Activated naive CD4-positive, alpha-beta T cell treated with anti-CD3 and anti-CD28 coated beads, Interleukin-2, amount 50 U/mL, for 16 hours (primary cell): ENCODE measurements around the gene LMTK3.
"Not testable (repeated sequence)": the region's sequence is repeated elsewhere in the genome, so short reads cannot be mapped to it uniquely, and the experiment has no call there.

Source experiments
- DNase-seq: peaks from one replicate; pipeline ENCODE4 v3.0.0-alpha.2; 2020

Gene LMTK3

DNA sequence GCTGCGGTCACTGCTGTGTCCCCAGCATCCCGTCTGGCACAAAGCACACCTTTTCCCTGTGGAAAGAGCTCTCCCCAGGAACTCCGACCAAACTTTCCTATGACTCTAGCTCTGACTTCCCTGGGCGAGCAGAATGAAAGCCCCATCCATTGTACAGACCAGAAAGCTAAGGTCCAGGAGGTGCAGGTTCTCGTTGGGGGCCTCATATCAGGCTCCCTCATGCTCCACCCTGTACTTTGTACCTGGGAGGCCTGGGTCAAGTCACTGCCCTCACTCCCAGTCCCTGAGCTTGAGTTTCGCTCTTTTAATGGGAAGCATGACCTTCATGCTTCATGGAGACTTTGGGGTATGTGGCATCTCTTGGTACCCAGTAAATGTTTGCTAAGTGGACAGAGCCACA, 24.1 kb downstream of the LMTK3 start:
- no peak for DNase-seq

DNA sequence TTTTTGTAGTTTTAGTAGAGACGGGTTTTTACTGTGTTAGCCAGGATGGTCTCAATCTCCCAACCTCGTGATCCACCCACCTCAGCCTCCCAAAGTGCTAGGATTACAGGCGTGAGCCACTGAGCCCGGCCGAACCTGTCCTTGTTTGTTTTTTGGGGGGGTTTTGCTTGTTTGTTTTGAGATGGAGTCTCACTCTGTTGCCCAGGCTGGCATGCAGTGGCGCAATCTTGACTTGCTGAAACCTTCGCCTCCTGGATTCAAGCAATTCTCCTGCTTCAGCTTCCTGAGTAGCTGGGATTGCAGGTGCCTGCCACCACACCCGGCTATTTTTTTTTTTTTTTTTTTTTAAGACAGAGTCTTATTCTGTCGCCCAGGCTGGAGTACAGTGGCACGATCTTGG, 24.9 kb downstream of the LMTK3 start:
- DNase-seq: not testable (repeated sequence)

DNA sequence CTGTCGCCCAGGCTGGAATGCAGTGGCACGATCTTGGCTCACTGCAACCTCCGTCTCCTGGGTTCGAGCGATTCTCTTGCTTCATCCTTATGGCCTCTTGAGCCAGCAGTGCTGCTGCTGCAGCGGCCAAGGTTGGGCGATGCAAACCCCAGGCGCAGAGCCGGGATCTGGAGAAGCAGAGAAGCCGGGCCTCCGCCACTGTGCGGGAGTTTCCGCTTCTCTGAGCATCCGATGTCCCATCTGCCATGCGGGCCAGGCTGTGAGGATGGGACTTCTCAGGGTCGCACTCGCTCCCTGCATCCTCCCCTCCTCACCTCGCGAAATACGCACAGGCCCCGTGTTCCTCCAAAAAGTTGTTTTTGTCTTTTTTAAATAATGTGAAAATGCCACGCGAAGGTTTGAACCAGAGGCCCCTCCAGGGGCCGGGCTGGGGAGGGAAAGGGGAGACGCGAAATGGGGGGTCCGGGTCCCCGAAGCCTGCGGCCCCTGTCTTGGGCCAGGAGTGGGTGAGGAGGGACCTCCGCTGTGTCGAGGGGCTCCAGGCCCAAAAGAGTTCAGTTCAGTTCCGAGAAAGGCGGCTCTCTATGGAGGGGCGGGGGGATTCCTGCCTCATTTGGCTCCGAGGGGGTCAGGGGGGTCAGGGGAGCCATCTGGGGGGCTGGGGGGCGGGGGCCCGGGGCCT, 26.6 kb downstream of the LMTK3 start:
- no peak for DNase-seq

DNA sequence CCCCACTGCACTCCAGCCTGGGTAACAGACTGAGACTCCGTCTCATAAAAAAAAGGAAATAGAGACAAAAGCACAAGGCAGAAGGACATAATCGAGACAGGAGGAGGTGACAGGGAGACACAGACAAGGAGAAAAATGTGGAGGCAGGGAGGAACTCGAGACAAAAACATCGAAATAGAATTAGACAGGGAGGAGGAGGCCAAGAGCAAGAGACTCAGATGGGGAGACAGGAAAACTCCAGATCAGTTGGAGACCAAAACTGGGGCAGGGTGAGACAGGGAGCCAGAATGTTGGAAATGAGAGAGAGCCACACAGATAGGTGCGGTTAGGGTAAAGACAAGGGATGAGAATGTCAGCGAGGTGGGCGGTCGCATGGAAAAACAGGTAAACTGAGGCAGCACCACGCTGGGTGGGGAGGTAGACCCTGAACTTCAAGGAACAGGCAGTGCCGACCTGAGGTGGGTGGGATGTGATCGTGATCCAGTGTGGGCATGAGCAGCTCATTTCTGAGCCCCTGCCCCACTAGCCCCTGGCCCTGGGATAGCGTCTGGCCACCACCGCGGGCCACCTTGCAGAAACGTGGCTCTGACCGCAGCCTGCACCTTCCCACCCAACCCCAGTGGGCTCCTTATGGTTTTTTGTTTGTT, 27.3 kb downstream of the LMTK3 start:
- DNase-seq: no peak

DNA sequence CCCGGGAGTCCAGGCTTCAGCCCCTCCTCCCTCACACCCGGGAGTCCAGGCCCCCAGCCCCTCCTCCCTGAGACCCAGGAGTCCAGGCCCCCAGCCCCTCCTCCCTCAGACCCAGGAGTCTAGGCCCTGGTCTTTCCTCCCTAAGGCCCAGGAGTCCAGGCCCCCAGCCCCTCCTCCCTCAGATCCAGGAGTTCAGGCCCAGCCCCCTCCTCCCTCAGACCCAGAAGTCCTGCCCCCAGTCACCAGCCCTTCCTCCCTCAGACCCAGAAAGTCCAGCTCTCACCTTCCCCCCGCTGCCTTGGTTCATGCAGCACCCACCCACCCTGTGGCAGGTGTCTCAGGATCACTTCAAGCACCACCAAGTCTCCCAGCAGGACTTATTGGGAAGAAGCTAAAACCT, 28.3 kb downstream of the LMTK3 start:
- DNase-seq: no peak

DNA sequence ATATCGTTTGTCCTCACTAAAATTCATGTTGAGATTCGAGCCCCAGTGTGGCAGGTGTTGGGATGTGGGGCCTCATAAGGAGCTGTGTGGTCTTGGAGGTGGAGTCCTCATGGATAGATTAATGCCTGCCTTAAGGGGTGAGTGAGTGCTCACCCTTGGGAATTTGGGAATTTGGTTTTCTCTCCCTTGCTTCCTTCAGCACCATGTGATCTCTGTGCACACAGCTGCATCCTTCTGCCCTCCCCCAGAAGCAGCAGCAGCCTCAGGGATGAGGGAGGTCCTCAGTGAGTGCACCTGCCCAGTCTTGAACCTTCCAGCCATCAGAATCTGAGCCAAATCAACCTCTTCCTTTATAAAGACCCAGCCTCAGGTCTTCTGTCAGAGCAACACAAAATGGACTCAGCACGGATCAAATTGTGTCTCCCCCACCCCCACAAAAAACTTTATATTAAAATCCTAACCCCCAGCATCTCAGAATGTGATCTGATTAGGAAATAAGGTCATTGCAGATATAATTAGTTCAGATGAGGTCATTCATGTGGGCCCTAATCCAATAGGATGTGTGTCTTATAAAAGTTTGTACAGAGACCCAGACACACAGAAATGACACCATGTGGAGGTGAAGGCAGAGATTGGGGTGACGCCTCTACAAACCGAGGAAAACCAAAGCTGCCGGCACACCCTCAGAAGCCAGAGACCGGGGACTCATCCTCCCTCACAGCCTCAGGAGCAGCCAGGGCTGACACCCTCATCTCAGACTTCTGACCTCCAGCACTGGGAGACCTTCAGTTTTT, 29.6 kb downstream of the LMTK3 start:
- no peak for DNase-seq

DNA sequence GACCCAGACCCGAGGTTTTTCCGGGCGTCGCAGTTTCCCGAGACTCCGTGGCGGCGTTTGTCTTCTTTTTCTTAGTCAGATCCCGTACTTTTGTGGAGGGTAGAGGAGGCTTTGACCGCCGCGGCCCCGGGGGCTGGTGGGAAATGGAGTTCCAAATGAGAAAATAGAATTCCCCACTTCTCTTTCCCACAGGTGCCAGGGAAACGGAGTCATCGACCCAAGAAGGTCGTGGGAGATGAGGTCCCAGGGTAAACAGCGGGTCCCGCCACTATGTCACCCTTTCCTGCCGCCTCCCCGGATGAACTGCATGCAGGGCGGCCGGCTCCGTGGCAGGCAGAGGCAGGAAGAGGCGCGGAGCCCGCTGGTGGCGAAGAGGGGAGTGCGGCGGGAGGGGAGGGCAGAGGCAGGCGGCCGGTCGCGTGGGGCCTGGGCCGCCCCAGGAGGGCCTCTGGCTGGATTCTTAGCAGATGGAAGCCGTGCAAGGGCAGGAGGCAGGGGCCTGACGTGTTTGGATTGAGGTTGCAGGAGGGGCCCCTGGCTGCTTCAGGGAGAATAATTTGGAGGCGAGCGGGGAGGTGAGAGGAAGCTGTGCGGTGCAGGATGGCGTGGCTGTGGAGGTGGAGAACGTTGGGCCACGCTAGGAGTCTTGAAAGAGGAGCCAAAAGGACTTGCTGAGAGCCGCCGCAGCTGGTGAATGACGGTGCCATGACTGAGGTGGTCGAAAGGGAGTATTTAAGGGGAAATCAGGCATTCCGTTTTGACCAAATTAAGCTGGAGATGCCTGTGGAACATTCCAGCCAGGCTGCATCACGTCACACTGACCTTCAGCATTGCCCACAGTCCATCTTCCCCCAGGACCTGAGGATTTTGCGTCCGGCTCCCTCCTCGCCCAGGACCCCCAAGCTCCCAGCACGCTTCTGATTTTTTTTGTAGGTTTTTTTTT, 30.8 kb downstream of the LMTK3 start:
- peak; percentile 60 for DNase-seq

DNA sequence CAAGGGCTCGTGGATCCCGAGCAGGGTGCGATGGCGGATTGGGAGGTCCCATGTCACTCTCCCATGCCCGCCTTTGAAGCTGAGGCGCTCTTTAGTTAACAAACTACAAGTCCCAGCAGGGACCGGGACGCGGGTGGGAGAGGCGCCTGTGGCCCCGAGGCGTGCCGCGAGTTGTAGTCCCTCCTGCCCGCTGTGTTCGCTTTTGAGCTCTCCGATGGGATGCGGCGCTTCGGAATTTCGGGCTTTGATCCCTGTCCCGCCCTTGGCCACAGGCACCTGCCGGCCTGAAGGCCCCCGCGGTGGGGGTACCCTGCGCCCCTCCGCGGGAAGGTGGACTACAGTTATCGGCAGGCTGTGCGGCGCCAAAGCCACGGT, 31.5 kb downstream of the LMTK3 start:
- DNase-seq: peak; percentile 57

DNA sequence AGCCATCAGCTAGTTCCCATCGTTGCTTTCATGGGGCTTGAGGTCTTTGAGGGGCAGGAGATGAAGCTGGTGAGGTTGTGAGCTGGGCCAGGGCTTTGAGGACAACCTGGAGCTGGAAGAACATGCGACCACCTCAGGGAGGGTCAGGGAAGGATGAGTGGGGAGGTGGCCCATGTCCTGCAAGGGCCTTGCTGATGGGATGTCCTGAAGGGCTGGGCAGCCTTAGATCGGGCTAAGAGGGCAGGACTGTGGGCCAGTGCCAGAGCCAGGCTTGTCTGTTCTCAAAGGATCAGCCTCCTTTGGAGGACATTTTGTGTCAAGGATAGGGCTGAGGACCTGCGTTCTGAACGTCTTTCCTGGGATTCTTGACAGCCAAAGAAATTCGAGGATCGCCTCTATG, 31.9 kb downstream of the LMTK3 start:
- no peak for DNase-seq

DNA sequence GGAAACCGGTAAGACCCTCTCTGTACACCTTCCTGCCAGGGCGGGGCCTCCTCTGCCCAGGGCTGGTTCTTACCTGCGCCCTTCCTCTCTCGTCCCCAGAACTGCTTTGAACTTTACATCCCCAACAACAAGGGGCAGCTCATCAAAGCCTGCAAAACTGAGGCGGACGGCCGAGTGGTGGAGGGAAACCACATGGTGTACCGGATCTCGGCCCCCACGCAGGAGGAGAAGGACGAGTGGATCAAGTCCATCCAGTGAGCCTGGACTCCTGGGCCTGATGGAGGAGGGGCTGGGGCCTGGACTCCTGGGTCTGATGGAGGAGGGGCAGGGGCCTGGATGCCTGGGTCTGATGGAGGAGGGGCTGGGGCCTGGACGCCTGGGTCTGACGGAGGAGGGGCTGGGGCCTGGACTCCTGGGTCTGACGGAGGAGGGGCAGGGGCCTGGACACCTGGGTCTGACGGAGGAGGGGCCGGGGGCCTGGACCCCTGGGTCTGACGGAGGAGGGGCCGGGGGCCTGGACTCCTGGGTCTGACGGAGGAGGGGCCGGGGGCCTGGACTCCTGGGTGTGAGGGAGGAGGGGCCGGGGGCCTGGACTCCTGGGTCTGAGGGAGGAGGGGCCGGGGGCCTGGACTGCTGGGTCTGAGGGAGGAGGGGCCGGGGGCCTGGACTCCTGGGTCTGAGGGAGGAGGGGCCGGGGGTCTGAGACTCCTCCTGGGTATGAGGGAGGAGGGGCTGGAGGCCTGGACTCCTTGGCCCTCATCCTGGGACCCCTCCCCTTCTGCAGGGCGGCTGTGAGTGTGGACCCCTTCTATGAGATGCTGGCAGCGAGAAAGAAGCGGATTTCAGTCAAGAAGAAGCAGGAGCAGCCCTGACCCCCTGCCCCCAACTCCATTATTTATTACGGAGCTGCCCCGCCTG, 33.0 kb downstream of the LMTK3 start:
- no peak for DNase-seq

DNA sequence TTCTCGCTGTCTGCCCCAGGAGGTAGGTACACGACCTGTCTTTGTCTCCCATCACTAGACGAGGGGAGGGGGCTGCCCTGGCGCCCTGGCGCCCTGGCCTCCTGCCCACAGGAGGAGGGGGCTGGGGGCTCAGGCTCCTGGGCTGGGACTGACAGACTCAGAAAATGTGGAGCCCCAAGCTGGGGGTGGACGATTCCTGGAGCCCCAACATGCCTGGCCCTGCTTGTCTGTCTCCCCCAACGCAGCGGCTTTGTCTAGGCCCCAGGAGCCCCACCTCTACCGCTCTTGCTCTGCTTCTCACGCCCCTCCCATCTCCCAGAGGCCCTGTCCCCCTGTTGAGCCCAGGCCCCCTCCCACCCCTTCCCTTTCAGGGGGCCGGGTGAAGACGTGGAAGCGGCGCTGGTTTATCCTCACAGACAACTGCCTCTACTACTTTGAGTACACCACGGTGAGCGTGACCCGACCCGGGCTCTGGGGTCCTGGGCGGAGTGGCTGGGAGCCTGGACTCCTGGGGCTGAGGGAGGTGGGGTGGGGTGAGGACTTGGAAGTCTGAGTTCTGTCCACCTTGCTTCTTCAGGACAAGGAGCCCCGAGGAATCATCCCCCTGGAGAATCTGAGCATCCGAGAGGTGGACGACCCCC, 33.8 kb downstream of the LMTK3 start:
- no peak for DNase-seq

DNA sequence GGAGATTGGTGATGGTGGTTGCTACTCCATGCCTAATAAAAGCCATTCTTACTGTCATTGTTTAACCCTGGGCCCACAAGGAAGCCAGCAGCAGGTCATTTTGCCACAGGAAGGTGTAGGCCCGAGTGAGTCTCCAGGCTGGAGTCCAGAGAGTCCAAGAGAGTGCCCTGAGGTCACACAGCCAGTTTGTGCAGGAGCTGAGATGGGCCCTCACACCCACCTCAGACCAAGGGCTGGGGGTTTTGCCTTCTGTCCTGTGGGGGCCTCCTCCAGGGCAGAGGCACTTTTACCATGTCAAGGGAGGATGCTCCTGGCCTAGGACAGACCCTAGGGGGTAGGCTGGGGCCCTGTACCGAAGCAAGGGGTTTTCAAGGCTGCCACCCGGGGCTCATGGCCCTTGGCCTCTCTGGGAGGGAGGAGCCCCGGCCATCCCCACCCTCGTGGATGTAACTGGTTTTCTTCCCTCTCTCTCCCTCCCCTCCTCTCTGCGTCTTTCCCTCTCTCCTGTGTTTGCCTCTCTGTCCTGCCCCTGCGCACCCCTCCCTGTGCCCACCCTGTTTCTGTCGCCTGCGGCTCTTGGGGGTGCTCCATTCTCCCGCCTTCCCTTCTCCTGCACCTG, 34.5 kb downstream of the LMTK3 start:
- DNase-seq: no peak

DNA sequence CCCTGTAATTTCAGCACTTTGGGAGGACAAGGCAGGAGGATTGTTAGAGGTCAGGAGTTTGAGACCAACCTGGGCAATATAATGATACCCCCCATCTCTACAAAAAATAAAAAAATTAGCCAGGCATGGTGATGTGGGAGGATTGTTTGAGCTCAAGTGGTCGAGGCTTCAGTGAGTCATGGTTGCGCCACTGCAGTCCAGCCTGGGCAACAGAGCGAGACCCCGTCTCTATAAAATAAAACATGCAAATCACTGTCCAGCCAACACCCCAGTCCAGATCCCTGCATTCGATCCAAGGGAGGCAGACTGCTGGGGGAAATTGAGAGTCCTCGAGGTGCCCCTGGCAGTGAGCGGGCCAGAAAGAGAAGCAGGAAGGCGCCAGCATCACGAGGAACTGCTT, 35.5 kb downstream of the LMTK3 start:
- no peak for DNase-seq

DNA sequence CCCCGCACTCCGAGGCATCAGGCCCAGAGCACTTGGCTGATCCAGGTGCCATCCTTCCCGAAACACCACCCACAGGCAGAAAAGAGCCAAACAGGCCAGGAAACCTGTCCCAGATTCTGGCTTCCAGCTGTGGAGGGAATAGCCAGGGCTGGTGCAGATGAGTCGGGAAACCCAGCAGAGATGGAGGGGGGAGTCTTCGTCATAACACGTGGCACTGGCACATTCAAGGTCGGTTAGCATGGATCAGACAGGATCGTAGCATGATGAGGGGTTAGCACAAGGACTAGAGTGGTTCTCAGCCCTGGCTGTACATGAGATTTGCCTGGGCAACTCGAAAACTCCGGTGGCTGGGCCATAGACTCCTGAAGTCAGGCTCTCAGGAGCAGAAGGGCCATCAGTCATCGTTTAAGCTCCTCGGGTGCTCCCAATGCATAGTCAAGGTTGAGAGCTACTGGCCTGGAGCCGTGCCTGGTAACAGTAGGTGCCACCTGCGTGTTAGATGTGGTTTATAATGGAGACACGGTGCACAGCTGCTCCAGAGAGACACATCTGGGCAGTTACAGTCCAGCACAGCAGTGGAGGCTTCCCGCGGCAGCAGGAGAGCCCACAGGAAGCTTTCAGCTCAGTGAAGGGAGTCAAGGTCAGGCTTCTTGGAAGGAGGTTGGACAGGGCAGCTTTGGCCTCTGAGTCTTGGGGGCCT, 36.1 kb downstream of the LMTK3 start:
- DNase-seq: no peak

DNA sequence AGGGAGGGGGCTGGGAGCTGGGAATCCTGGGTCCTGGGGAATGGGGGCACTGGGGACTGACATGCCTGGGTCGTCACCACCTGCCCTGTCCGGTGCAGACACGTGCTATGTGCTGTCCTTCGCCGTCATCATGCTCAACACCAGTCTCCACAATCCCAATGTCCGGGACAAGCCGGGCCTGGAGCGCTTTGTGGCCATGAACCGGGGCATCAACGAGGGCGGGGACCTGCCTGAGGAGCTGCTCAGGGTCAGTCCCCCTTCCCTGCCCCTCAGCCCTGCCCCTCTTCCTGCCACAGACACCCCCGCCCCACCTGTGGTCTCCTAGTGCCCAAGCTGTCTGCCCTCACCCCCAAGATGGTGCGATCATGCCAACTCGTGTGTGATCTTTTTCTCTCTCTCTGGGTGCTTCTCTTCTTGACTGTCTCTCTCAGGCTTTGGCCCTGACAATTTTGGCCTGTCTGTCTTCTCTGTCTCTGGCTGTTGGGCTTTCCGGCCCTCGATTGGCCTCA, 37.5 kb downstream of the LMTK3 start:
- no peak for DNase-seq

DNA sequence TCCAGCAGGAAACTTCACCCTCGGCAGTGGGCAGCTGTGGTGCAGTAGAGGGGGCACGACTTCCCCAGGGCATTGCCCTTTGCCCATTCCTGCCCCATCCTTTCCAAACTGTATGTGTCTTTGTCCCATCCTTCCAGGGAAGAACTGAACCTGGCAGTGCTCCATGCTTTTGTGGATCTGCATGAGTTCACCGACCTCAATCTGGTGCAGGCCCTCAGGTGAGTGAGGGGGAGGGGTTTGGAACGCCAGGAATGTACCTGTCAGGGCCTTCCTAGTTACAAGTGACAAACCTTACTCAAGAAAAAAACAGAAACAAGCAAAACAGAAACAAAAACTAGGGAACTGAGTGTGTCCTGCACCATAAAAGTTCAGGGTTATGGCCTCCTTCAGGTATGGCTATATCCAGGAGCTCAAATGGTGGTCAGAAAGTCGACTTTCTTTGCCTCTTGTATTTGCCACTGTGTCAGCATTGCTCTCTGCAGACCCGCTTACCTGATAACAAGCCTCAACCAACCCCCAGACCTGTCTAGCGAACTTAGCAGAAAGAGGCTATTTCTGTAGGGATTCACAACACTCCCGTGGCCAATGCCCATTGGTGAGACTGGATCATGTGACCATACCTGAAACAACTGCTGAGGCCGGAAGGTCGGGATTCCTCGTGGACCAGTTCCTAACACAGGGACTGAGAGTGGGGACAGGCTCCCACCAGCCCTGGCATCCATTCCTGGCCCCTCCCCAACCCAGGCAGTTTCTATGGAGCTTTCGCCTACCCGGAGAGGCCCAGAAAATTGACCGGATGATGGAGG, 38.3 kb downstream of the LMTK3 start:
- no peak for DNase-seq

DNA sequence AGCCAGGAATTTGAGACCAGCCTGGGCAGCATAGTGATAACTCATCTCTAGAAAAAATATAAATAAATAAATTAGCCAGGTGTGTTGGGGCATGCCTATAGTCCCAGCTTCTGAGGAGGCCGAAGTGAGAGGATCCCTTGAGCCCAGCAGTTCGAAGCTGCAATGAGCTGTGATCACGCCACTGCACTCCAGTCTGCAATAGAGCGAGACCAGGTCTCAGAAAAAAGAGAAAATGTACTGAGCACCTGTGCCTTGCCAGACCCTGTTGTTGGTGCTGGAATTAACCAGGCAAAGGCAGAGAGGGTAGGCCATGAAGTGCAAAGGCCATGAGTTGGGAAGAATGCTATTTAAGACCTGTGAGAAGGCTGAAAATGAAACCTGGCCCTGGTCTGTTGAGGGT, 39.8 kb downstream of the LMTK3 start:
- DNase-seq: no peak

DNA sequence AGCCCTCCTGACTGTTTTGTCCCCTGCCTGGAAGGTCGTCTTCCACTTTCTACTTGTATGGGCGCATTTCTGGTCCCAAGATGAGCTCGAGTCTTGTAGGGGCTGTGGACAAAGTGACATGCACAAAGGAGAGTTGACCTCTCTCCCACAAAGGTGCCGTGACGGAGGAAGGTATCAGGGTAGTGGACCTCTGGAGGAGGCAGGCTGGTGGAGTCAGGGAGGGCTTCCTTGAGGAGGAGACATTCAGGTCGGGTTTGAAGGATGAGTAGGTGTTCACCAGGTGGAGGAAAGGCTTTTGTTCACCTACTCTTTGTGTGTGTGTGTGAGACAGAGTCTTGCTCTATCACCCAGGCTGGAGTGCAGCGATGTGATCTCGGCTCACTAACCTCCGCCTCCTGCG, 40.8 kb downstream of the LMTK3 start:
- no peak for DNase-seq
